Measurements from ENCODE around the gene TSGA10IP. TPM values are rescaled to one million over a fixed set of nuclear protein-coding genes. Genes with fewer than 3 reads are reported as not detected.

Gene TSGA10IP
- total and polyA plus RNA-seq, 2 donors (not counting 1 experiment from before 2014, with no cell fraction given), result not detected

- peak overlapping the region; percentile 63 for H3K27ac Mint-ChIP-seq
- POLR2A ChIA-PET, result interaction anchor here (0.7 kb wide), 1 partner anchor 472 kb away, joined by 6 read pairs; no protein-coding TSS in a partner anchor
- Histone ChIP-seq H3K9me3 (ENCODE audit: control extremely low read depth in 1 of 3, control insufficient read depth in 2 of 3, insufficient read depth in 1 of 3, low read length in 2 of 3) (peaks cover 0 to 3% (median 0%) of the 10 kb centered on the region in 3 donors), H2AFZ (ENCODE audit: insufficient read depth, low read depth, low read length, poor library complexity, severe bottlenecking) (no peak overlapping the region), H3K4me2 (replicated peaks; ENCODE audit: low read depth, low read length, poor library complexity, severe bottlenecking) (no peak overlapping the region), H3K79me2 (ENCODE audit: control insufficient read depth, insufficient read depth, low read length) (peaks cover 23% of the 10 kb centered on the region), H3K4me3 (ENCODE audit: control extremely low read depth in 1 of 5, extremely low read depth in 1 of 5, insufficient read depth in 1 of 5, low read depth in 2 of 5, low read length in 4 of 5) (no peak overlapping the region), H3K4me1 (ENCODE audit: control insufficient read depth in 2 of 2, insufficient read depth in 2 of 2, low read length in 2 of 2) (peaks cover 31 to 40% of the 10 kb centered on the region in 2 donors), H3K27me3 (replicated peaks in 1 of 4; ENCODE audit: control extremely low read depth in 1 of 4, control insufficient read depth in 3 of 4, insufficient read depth in 4 of 4, low read length in 3 of 4) (no peaks in the 10 kb centered on the region), H3K9ac (ENCODE audit: low read length) (no peak overlapping the region), H4K20me1 (ENCODE audit: control insufficient read depth, insufficient read depth, low read length, poor library complexity, severe bottlenecking) (peaks cover 10% of the 10 kb centered on the region), H3K27ac (ENCODE audit: low read length in 2 of 2) (peak overlapping the region in 1 of 2 donors; percentile 11), H3K36me3 (replicated peaks in 1 of 2; ENCODE audit: control extremely low read depth in 1 of 2, control insufficient read depth in 1 of 2, extremely low read depth in 1 of 2, insufficient read depth in 2 of 2, low read length in 1 of 2) (no peaks in the 10 kb centered on the region)
- no peaks in the 10 kb centered on the region for H3K27me3 Mint-ChIP-seq
- TF ChIP-seq EZH2 (IDR thresholded peaks at IDR 0.05; ENCODE audit: borderline replicate concordance, insufficient read depth, low read depth, low read length, poor library complexity, severe bottlenecking) (no peak), CTCF (IDR thresholded peaks at IDR 0.05) (no peak)
- ATAC-seq (ENCODE audit: low read depth) (no peak), DNase-seq (no peak)
- CTCF ChIA-PET, result interaction anchor here (0.5 to 3.2 kb wide), 4 partner anchors 28 to 113 kb away, joined by 4 to 14 read pairs (median 6); partner anchors contain the start of gene CCDC85B
- H3K9me3 Mint-ChIP-seq (ENCODE audit: insufficient read depth), result no peaks in the 10 kb centered on the region
- H3K4me3 Mint-ChIP-seq, result no peak overlapping the region
- no CpG with 5 or more reads among the region's 4 CpGs for WGBS (ENCODE audit: insufficient coverage)
- H3K4me1 Mint-ChIP-seq, result peaks cover 45% of the 10 kb centered on the region
- intact Hi-C loops (cut with micrococcal nuclease), result no loop called here
Observed at GRCh38 chr11:65958291-65958690, 13.0 kb downstream of the TSGA10IP start.

GRCh38 chr11:65958774-65959420 lies 13.6 kb downstream of the TSGA10IP start:
- no peak overlapping the region for H2AFZ ChIP-seq (ENCODE audit: insufficient read depth, low read depth, low read length, poor library complexity, severe bottlenecking)
- intact Hi-C loops (cut with micrococcal nuclease), result no loop called here
- peaks cover 16% of the 10 kb centered on the region for H4K20me1 ChIP-seq (ENCODE audit: control insufficient read depth, insufficient read depth, low read length, poor library complexity, severe bottlenecking)
- peaks cover 29% of the 10 kb centered on the region for H3K79me2 ChIP-seq (ENCODE audit: control insufficient read depth, insufficient read depth, low read length)
- H3K4me2 ChIP-seq (replicated peaks; ENCODE audit: low read depth, low read length, poor library complexity, severe bottlenecking), result no peak overlapping the region
- H3K27me3 Mint-ChIP-seq, result no peaks in the 10 kb centered on the region
- peaks cover 49% of the 10 kb centered on the region for H3K4me1 Mint-ChIP-seq
- H3K4me1 ChIP-seq (ENCODE audit: control insufficient read depth in 2 of 2, insufficient read depth in 2 of 2, low read length in 2 of 2), result peaks cover 35 to 46% of the 10 kb centered on the region in 2 donors
- H3K36me3 ChIP-seq (replicated peaks in 1 of 2; ENCODE audit: control extremely low read depth in 1 of 2, control insufficient read depth in 1 of 2, extremely low read depth in 1 of 2, insufficient read depth in 2 of 2, low read length in 1 of 2), result peaks cover 0 to 3% of the 10 kb centered on the region in 2 experiments
- no peak for DNase-seq
- ChIA-PET POLR2A (interaction anchor here (0.7 kb wide), 1 partner anchor 472 kb away, joined by 6 read pairs; no protein-coding TSS in a partner anchor), CTCF (interaction anchor here (0.5 to 3.2 kb wide), 4 partner anchors 29 to 113 kb away, joined by 4 to 14 read pairs (median 6); partner anchors contain the start of gene CCDC85B)
- TF ChIP-seq CTCF (IDR thresholded peaks at IDR 0.05) (no peak), EZH2 (IDR thresholded peaks at IDR 0.05; ENCODE audit: borderline replicate concordance, insufficient read depth, low read depth, low read length, poor library complexity, severe bottlenecking) (no peak)
- H3K27me3 ChIP-seq (replicated peaks in 1 of 4; ENCODE audit: control extremely low read depth in 1 of 4, control insufficient read depth in 3 of 4, insufficient read depth in 4 of 4, low read length in 3 of 4), result no peaks in the 10 kb centered on the region
- no peak for ATAC-seq (ENCODE audit: low read depth)
- H3K9me3 ChIP-seq (ENCODE audit: control extremely low read depth in 1 of 3, control insufficient read depth in 2 of 3, insufficient read depth in 1 of 3, low read length in 2 of 3), result peaks cover 0 to 3% (median 0%) of the 10 kb centered on the region in 3 donors
- no peak overlapping the region for H3K4me3 Mint-ChIP-seq
- H3K4me3 ChIP-seq (ENCODE audit: control extremely low read depth in 1 of 5, extremely low read depth in 1 of 5, insufficient read depth in 1 of 5, low read depth in 2 of 5, low read length in 4 of 5), result no peak overlapping the region
- peak overlapping the region; percentile 37 for H3K27ac Mint-ChIP-seq
- H3K9ac ChIP-seq (ENCODE audit: low read length), result no peak overlapping the region
- no peak overlapping the region for H3K27ac ChIP-seq (ENCODE audit: low read length in 2 of 2)
- 98% methylated on average over 17 of the region's 17 CpGs for WGBS (ENCODE audit: insufficient coverage)
- no peaks in the 10 kb centered on the region for H3K9me3 Mint-ChIP-seq (ENCODE audit: insufficient read depth)

Data from B cell (primary cell).